Fibroblast of skin of abdomen (primary cell): ENCODE data around the gene SQOR.

Source experiments
- DNase-seq: peaks from one replicate; pipeline ENCODE4 v3.0.0-alpha.2; 2013

Gene SQOR

DNA sequence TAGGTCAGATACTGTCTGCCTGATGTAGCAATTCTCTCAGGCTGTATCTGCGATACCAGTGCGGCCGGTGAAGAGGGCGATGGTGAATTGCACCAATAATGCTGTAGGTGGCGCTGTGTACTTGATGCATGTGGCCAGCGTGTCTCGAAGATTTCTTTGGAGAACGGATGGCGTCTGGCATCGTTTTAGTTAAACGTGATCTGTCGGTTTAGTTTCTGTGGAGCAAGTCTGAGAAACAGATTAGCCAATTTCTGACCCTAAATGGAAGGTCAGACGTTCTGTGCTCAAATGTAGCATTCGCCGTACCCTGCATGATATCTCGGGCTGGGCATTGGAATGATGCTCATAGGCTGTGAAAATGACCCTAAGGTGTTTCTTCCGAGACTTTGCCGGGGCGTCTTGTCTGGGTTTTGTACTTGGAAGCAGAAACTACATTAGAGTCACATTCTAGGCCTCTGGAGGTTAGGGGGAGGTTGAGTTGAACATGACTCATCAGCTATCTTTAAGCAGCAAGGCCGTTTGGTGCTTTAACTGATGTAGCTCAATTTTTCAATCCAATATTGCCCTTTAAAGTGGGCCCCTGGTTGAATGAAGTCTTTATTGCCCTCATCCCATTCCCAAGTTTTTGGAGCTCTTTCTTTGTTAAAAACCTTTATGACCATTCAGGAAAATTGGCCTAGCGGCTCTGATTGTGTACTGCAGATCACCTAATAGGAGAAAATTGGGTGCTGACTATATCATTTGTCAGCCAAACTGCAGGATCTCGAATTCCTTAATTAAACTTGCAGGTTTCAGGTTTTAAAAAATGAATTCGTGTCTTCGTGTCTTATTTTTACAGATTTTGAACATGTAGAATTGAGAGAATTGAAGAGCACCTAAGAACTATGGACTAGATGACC is 80.0 kb downstream of the SQOR start:
- DNase-seq = peak; percentile 59

DNA sequence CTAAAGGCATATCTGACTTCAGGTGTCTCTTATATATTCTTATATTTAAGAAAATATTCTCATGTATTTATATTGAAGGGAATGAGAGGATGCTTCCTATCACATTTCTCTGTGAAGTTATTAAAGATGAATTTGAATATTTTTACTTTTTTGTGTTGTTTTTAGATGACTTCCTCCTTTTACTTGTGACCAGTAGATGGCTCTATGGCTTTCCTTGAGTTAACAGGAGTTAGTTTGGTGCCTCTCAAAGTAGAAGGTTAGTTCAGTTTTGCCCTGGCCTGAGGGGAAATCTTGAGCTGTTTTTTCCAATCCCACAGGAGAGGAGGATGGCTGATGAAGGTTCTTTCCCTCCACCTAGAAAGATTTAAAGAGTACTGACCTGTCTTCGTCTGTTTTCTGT is 80.7 kb downstream of the SQOR start:
- DNase-seq = no peak

DNA sequence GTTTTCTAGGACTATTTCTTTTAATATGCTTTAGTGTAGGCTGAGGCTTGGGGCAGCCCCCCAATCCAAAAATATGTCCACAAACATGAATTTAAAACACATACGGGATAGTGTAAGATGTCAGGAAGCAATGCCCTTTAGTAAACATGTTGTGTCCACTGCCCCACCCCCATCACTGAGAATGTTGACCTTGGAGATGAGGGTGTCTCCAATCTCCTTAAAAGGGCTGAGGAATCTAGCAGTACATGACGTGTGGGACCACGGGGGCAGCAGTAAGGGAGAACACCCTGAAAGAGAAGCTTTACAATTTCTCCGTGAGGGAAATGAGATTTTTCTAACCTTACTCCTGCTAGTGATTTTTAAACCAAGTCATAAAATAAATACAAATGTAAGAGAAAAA is 84.7 kb downstream of the SQOR start:
- no peak for DNase-seq

DNA sequence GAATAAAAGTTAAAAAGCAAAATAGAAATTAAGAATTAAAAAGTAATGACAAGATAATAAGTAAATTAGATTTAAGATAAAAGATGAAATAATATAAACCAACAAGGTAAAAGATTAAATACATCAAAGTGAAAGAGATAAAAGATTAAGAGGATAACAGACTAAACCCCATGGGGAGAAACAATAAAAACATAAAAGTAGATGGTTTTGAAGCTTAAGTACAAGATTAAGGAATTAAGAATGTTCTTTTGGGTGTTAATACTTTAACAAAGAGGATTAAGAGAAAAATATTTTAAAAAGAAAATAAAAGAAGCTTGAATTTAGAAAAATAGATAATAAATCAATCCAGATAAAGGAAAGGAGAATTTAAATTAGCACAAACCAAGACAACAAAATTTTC is 85.4 kb downstream of the SQOR start:
- no peak for DNase-seq

DNA sequence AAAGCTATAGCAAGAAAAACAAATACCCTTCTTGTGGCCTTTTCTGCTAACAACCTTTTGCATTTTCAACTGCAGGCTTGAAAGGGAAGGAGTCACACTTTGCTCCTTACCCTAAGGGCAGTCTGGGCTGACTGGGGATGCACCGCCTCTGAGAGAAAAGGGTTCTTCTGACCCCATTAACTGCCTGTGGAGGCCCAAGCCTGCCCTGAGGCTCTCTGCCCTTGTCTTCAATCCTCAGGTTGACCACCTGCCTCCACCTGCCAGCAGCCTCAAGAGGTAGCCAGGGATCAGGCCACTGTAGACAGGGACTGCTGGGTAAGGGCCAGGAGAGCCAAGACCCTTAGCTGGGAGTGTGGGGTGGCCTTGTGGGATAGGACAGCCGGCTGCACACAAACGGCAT is 93.8 kb downstream of the SQOR start:
- DNase-seq = no peak

DNA sequence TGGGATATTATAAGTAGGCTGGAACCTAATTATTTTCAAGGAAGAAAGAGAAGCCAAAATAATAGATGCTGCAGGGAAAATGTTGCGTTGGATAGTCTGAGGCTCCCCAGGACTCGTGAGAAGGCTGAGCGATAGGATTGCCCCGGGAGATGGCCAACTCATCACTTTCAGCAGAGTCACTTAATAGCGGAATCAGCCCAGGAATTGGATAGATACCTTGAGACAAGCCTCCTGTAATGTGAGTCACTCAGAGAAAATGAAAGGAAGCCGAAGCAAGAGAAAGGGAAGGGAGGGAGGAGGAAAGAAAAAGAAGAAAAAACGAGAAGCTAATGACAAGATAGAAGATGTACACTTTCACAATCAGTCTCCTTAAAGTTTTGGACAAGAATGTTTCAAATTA is 94.3 kb downstream of the SQOR start:
- no peak for DNase-seq

DNA sequence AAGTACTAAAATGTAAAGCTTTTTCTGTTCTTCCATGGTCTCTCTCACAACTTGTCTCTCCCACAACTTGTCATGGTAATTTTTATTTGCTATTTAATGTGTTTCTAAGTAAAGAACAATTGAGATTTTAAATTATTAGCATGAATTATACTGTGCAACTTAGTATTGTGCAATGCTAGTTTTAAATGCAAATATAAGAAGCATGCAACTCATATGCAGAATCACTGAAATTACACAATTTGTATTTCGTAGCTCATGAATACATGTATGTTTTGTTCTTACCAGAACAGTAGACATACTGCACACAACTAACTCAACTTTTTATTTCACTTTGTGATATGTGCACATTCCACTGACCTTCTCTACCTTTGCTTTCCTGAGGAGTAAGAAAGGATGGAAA is 96.5 kb downstream of the SQOR start:
- no peak for DNase-seq

DNA sequence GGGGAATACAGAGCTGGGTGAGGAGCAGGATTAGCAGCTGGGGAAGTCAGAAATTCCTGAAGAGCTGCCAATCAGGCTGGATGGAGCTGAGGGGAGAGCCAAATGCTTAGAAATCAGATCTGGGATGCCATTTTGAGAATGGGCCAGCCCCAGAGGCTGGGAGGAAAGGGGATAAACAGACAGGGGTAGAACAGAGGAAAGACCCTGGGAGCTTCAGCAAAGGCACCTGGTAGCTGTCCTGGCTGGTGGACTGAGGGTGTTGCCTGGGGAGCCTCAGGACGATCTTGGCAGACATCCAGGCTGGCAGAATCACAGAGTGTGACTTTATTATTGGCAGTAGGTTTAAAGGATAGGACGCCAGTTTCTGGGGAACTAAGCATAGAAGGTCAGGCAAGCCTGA is 97.8 kb downstream of the SQOR start:
- no peak for DNase-seq

DNA sequence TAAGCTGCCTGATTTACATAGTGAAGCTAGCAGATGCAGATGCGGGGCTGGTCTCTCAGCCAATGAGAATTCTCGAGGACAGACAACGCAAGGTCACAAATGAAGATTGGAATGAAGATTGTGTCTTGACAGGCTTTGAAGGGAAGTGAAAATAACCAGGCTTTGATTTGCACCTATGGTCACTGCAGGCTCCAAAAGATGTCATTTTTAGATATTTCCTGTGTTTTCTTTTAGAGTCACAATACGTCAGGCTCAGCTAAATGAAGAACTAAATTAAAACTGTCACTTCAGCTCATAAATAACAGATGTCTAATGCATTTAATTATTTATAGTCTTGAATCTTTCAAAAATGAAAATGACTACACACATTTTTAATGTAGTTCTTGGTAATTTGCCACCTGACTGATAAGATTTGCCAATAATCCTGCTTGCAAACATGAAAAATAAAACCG is 99.5 kb downstream of the SQOR start:
- no peak for DNase-seq
